ENCODE data around the gene MOAP1.

MOAP1 gene

GRCh38 chr14:93195316-93195999, 10.8 kb upstream of the MOAP1 start:
- no peak for TF ChIP-seq CTCF (IDR thresholded peaks at IDR 0.05; ENCODE audit: low read depth, low read length)
- no peaks in the 10 kb centered on the region for H3K36me3 ChIP-seq
- no peak for DNase-seq

DNA sequence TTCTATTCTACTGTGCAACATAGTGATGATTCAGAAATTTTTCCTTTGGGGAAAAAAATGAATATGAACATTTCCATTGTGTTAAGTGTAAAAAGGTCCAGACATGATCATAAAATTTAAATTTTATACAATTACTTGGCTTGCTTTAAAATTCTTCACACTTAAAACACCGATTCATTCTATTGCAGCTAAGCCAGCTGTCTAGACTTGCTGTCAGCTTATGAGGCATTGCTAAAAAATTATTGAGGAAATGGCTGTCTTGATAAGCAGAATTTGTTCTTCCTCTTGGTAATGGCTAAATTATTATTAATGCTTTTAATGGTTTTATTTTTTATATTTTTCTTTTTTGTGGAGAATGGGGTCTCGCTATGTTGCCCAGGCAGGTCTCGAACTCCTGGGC, 2.3 kb upstream of the MOAP1 start:
- no peaks in the 10 kb centered on the region for H3K27me3 ChIP-seq (ENCODE audit: insufficient read depth, low read depth, severe bottlenecking)
- H3K9me3 ChIP-seq (ENCODE audit: severe bottlenecking) = no peaks in the 10 kb centered on the region
- no peak for DNase-seq
- H3K4me3 ChIP-seq (ENCODE audit: low read depth, low read length) = no peak overlapping the region
- no peak for TF ChIP-seq CTCF (IDR thresholded peaks at IDR 0.05; ENCODE audit: low read depth, low read length)
- H3K27ac ChIP-seq = no peak overlapping the region
- peaks cover 44% of the 10 kb centered on the region for H3K36me3 ChIP-seq

More at GRCh38 chr14:93195316-93195999, 10.8 kb upstream of the MOAP1 start:
- no peaks in the 10 kb centered on the region for H3K9me3 ChIP-seq (ENCODE audit: severe bottlenecking)
- no peak overlapping the region for H3K4me3 ChIP-seq (ENCODE audit: low read depth, low read length)
- no peaks in the 10 kb centered on the region for H3K27me3 ChIP-seq (ENCODE audit: insufficient read depth, low read depth, severe bottlenecking)
- no peak overlapping the region for H3K27ac ChIP-seq

DNA sequence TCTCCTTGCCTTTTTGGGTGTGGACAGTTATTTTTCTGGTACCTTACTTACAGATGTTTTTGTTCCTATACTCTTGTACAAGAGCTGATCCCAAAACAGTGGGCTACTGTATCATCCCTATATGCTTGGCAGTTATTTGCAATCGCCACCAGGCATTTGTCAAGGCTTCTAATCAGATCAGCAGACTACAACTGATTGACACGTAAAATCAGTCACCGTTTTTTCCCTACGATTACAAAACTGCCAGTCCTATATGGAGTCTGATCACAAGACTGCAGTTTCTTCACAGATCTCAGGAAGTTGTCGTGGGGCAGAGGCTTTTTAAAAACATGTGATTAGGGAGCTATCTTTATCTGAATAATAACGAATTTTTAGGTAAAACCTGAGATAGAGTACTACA, 1.8 kb upstream of the MOAP1 start:
- DNase-seq = no peak
- Histone ChIP-seq H3K27me3 (ENCODE audit: insufficient read depth, low read depth, severe bottlenecking) (no peaks in the 10 kb centered on the region), H3K9me3 (ENCODE audit: severe bottlenecking) (no peaks in the 10 kb centered on the region), H3K4me3 (ENCODE audit: low read depth, low read length) (no peak overlapping the region), H3K27ac (no peak overlapping the region), H3K36me3 (peaks cover 48% of the 10 kb centered on the region)
- no peak for TF ChIP-seq CTCF (IDR thresholded peaks at IDR 0.05; ENCODE audit: low read depth, low read length)

DNA sequence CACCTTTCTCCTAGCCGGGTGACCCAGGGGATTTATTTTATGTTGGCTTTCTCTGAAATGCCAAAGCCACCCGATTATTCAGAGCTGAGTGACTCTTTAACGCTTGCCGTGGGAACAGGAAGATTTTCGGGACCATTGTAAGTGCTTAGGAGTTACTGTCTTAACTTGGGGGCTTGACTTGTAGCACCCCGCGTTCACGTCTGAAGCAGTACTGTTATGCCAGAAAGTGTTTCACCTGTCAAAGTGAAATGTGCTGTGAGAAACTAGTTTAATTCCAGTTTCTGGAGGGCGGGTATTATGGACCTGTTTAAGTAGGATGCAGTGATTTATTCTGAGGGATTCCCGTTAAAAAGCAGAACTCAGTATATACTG, 638 bp upstream of the MOAP1 start:
- Histone ChIP-seq H3K9me3 (ENCODE audit: severe bottlenecking) (no peaks in the 10 kb centered on the region), H3K36me3 (peaks cover 51% of the 10 kb centered on the region), H3K27me3 (ENCODE audit: insufficient read depth, low read depth, severe bottlenecking) (no peaks in the 10 kb centered on the region), H3K4me3 (ENCODE audit: low read depth, low read length) (peak overlapping the region; percentile 84), H3K27ac (peak overlapping the region; percentile 88)
- no peak for DNase-seq
- TF ChIP-seq CTCF (IDR thresholded peaks at IDR 0.05; ENCODE audit: low read depth, low read length) = no peak

DNA sequence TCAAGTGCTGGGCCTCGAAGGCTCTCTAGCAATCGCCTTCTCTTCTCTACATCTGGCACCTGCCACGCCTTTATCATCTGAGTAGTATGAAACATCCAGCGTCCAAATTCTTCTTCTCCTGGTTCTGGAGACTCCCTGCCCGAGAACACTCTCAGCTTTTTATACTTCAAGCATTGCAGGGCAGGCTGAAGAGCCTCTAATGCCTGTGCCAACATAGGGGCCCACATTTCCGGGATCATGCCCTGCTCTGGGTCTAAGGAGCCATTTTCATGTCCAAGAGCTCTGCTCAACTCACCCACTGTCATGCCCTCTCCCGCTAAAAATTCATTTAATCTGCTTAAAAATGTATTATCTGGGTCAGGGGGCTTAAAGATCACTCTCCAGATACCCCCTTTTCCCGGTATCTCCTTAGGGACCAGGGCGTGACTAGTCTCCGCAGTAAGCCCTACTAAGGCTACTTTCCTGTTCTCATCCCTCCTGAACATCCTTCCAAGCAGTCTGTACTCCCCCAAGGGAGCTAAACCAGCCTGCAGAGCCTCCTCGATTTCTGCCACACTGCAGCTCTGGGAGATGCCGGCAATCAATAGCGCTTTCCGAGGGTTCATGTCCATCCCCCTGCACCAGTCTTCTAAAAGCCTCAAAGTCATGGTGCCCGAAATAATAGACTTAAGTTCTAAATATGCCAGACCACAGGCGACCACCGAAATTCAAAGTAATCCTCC, 940 bp downstream of the MOAP1 start:
- no peak for TF ChIP-seq CTCF (IDR thresholded peaks at IDR 0.05; ENCODE audit: low read depth, low read length)
- DNase-seq = no peak
- Histone ChIP-seq H3K27me3 (ENCODE audit: insufficient read depth, low read depth, severe bottlenecking) (no peaks in the 10 kb centered on the region), H3K4me3 (ENCODE audit: low read depth, low read length) (peak overlapping the region; percentile 84), H3K36me3 (peaks cover 45% of the 10 kb centered on the region), H3K27ac (peak overlapping the region; percentile 88), H3K9me3 (ENCODE audit: severe bottlenecking) (no peaks in the 10 kb centered on the region)

Data from WERI-Rb-1 (cell line).